Neutrophil (primary cell): Measurements from ENCODE around the gene MCTP2.

Experiments
- H3K27ac ChIP-seq: fragments of 200-600 bp; sonication (generic); 2 replicates; pipeline ENCODE4 v1.5.1; 2016; ENCODE audit warnings: mild to moderate bottlenecking, moderate library complexity
- H3K27me3 ChIP-seq: fragments of 200-600 bp; sonication (generic); 2 replicates; pipeline ENCODE4 v1.6.0; 2016; ENCODE audit warnings: mild to moderate bottlenecking
- H3K36me3 ChIP-seq: fragments of 200-600 bp; sonication (generic); 2 replicates; pipeline ENCODE4 v1.5.1; 2017
- H3K4me1 ChIP-seq, 2 experiments: fragments of 200-600 bp in 1 of 2; sonication (generic) in 1 of 2; 1 replicate in 1 of 2; 2 replicates in 1 of 2; pipeline versions ENCODE4 v1.5.1 to v1.6.1; 2013 to 2016; ENCODE audit warnings: low read depth in 1 of 2, low read length in 1 of 2, mild to moderate bottlenecking in 1 of 2, moderate library complexity in 1 of 2; ENCODE audit not compliant: control insufficient read depth in 1 of 2, insufficient read depth in 1 of 2
- H3K4me3 ChIP-seq, 2 experiments: fragments of 200-600 bp in 1 of 2; sonication (generic) in 1 of 2; 1 replicate in 1 of 2; 2 replicates in 1 of 2; pipeline ENCODE4 v1.5.1; 2013 to 2016; ENCODE audit warnings: low read depth in 1 of 2, low read length in 1 of 2, mild to moderate bottlenecking in 1 of 2, moderate library complexity in 1 of 2
- H3K9me3 ChIP-seq: fragments of 200-600 bp; sonication (generic); 2 replicates; pipeline ENCODE4 v1.5.1; 2016
- CTCF ChIP-seq: fragments of 200-600 bp; sonication (generic); IDR thresholded peaks from 2 replicates; pipeline ENCODE4 v1.5.1; 2016; ENCODE audit warnings: antibody characterized with exemption

MCTP2 gene

GRCh38 chr15:94279736-94280135 is 48.4 kb downstream of the MCTP2 start:
- Histone ChIP-seq H3K9me3 (no peaks in the 10 kb centered on the region), H3K27me3 (no peaks in the 10 kb centered on the region), H3K36me3 (peaks cover 9% of the 10 kb centered on the region), H3K27ac (no peak overlapping the region), H3K4me3 (no peak overlapping the region), H3K4me1 (peaks cover 23 to 39% of the 10 kb centered on the region in 2 experiments)
- TF ChIP-seq CTCF, result no peak

- H3K27me3 ChIP-seq, result no peaks in the 10 kb centered on the region
- no peak overlapping the region for H3K4me3 ChIP-seq
- H3K36me3 ChIP-seq, result peaks cover 9% of the 10 kb centered on the region
- TF ChIP-seq CTCF, result no peak
- no peaks in the 10 kb centered on the region for H3K9me3 ChIP-seq
- H3K27ac ChIP-seq, result no peak overlapping the region
- H3K4me1 ChIP-seq, result peaks cover 23 to 37% of the 10 kb centered on the region in 2 experiments
Measured at GRCh38 chr15:94280301-94280700, 48.9 kb downstream of the MCTP2 start.

DNA sequence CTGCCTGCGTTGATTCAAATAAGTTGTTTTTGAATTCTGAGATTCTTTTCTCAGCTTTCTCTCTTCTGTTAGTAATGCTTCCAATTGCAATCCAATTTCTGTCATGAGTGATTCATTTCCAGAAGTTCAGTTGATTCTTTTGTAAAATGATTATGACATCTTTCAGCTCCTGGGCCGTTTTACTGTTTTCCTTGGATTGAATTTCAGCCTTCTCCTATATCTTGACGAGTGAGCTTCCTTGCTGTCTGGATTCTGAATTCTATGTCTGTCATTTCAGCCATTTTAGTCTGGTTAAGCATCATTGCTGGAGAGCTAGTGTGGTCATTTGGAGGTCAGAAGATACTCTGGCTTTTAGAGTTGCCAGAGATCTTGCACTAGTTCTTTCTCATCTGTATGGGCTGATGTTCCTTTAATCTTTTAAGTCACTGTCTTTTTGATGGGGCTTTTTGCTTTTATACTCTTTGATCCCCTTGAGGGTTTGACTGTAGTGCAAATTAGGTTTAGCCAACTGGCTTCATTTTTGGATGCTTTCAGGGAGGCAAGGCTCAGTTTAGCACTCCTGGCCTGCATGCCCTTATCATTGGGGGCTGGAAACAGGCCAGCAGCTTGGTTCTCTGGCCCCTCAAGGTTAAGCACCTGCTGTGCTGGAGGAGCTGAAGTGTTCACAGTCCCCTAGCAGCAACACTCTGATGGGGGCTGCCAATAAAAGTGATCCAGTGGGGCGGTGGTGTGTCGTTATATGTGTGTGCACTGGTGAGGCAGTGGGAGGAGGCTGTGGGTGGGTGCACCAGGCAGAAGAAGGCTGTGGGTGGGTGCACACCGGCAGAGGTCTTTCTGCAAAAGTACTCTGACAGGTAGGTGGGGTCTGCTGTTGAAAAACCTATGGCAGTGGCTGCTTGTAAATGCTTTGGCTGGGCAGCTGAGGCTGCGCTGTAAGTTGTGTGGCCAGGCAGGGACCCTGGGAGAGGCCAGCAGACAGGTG is 51.2 kb downstream of the MCTP2 start:
- Histone ChIP-seq H3K4me1 (peaks cover 37 to 50% of the 10 kb centered on the region in 2 experiments), H3K36me3 (peaks cover 9% of the 10 kb centered on the region), H3K27ac (no peak overlapping the region), H3K27me3 (no peaks in the 10 kb centered on the region), H3K9me3 (no peaks in the 10 kb centered on the region), H3K4me3 (no peak overlapping the region)
- TF ChIP-seq CTCF, result no peak

DNA sequence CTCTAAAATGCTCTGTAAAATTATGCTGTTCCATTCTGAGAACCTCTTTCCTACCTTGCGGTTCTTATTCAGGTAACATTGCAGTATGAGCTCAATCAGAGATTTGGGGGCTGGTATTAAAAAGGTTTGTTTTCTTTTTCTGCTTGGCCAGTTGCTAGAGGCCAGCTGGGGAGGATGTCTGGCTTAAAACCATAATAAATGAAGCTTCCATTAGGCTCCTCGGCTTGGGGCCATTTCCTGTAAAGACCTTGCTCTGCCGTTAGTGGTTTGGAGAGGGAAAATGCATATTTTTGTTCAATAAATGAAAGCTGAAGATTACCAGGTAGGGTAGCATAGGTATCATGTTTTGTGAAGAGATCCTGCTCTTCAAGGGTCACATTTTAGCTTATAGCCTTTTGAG is 55.2 kb downstream of the MCTP2 start:
- Histone ChIP-seq H3K27ac (peak overlapping the region; percentile 62), H3K4me3 (no peak overlapping the region), H3K36me3 (peaks cover 9% of the 10 kb centered on the region), H3K27me3 (no peaks in the 10 kb centered on the region), H3K4me1 (peaks cover 52 to 64% of the 10 kb centered on the region in 2 experiments), H3K9me3 (no peaks in the 10 kb centered on the region)
- no peak for TF ChIP-seq CTCF

- H3K4me1 ChIP-seq, result peaks cover 57 to 66% of the 10 kb centered on the region in 2 experiments
- H3K27ac ChIP-seq, result peak overlapping the region; percentile 62
- H3K4me3 ChIP-seq, result peak overlapping the region; percentile 9 to 19
- peak; percentile 41 for TF ChIP-seq CTCF
- H3K9me3 ChIP-seq, result no peaks in the 10 kb centered on the region
- no peaks in the 10 kb centered on the region for H3K27me3 ChIP-seq
- H3K36me3 ChIP-seq, result peaks cover 9% of the 10 kb centered on the region
Measured at GRCh38 chr15:94287794-94288246, 56.5 kb downstream of the MCTP2 start.
